DOHH2 (cell line): ENCODE data around the gene ARID5B.

Source experiments
- H3F3A ChIP-seq: fragments of 200-600 bp; sonication (generic), shearing (Covaris generic); 2 replicates; pipeline ENCODE4 v1.6.0; 2016; ENCODE audit warnings: antibody characterized with exemption, mild to moderate bottlenecking; ENCODE audit not compliant: control insufficient read depth, insufficient read depth
- H3K27ac ChIP-seq: fragments of 200-600 bp; sonication (generic); 2 replicates; pipeline ENCODE4 v1.5.1; 2014; ENCODE audit warnings: low read depth, mild to moderate bottlenecking, low read length, moderate library complexity
- H3K27me3 ChIP-seq: fragments of 200-600 bp; sonication (generic); 2 replicates; pipeline ENCODE4 v1.6.1; 2014; ENCODE audit warnings: mild to moderate bottlenecking, low read length, mixed read lengths; ENCODE audit not compliant: control insufficient read depth
- H3K36me3 ChIP-seq: fragments of 200-600 bp; sonication (generic); 2 replicates; pipeline ENCODE4 v1.6.1; 2014; ENCODE audit warnings: mild to moderate bottlenecking, low read length, moderate library complexity, mixed read lengths; ENCODE audit not compliant: control insufficient read depth
- H3K4me1 ChIP-seq: fragments of 200-600 bp; sonication (generic); 2 replicates; pipeline ENCODE4 v1.6.1; 2014; ENCODE audit warnings: mild to moderate bottlenecking, low read length, mixed read lengths; ENCODE audit not compliant: control insufficient read depth
- H3K4me2 ChIP-seq: fragments of 200-600 bp; sonication (generic); 2 replicates; pipeline ENCODE4 v1.6.0; 2014; ENCODE audit warnings: mild to moderate bottlenecking, low read length, moderate library complexity
- H3K4me3 ChIP-seq: fragments of 200-600 bp; sonication (generic); 2 replicates; pipeline ENCODE4 v1.5.1; 2014; ENCODE audit warnings: mild to moderate bottlenecking, low read length, mixed read lengths
- H3K79me2 ChIP-seq: fragments of 200-600 bp; sonication (generic); 2 replicates; pipeline ENCODE4 v1.6.1; 2014; ENCODE audit warnings: mild to moderate bottlenecking, low read length, mixed read lengths; ENCODE audit not compliant: control insufficient read depth
- H3K9me2 ChIP-seq: fragments of 200-600 bp; sonication (generic); replicated peaks from 2 replicates; pipeline ENCODE4 v1.6.1; 2014; ENCODE audit warnings: mild to moderate bottlenecking, low read length, mixed read lengths; ENCODE audit not compliant: control insufficient read depth
- H3K9me3 ChIP-seq: fragments of 200-600 bp; sonication (generic); 2 replicates; pipeline ENCODE4 v1.6.1; 2014; ENCODE audit warnings: antibody characterized with exemption, low read length, mixed read lengths; ENCODE audit not compliant: control insufficient read depth, insufficient read depth
- H4K20me1 ChIP-seq: fragments of 200-600 bp; sonication (generic); 2 replicates; pipeline ENCODE4 v1.6.0; 2014; ENCODE audit warnings: low read depth, mild to moderate bottlenecking, antibody characterized with exemption, low read length, moderate library complexity; ENCODE audit not compliant: control insufficient read depth, insufficient read depth
- EZH2phosphoT487 ChIP-seq: fragments of 200-600 bp; sonication (generic); IDR thresholded peaks from 2 replicates; pipeline ENCODE4 v1.6.1; 2017; ENCODE audit warnings: borderline replicate concordance, mild to moderate bottlenecking, antibody characterized with exemption, low read length, moderate library complexity, mixed read lengths
- TF ChIP-seq, protein P1 (sequence below): fragments of 200-600 bp; sonication (generic); IDR thresholded peaks from one replicate; pipeline ENCODE4 v1.5.1; 2014; ENCODE audit warnings: antibody characterized with exemption, mild to moderate bottlenecking, low read depth, low read length; ENCODE audit not compliant: poor library complexity, severe bottlenecking

The ARID5B gene

DNA sequence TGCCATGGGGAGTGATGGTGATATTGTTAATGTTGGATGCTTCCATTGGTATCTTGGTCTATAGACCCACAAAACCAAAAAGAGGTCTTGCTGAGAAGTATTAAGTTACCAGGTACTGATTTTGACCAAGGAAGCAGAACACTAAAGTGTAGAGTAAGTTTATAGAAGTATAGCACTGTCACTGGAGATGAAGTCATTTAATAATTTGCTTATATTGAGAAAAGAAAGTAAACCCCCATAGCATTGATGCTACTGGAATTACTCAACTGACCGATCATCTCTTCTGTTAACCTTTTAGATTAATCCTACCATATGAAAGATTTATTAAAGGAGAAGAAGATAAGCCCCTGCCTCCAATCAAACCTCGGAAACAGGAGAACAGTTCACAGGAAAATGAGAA lies 183.9 kb downstream of the ARID5B start:
- no peaks in the 10 kb centered on the region for H3K9me2 ChIP-seq
- peaks cover 49% of the 10 kb centered on the region for H3K4me1 ChIP-seq
- peaks cover 25% of the 10 kb centered on the region for H3F3A ChIP-seq
- no peaks in the 10 kb centered on the region for H4K20me1 ChIP-seq
- peaks cover 39% of the 10 kb centered on the region for H3K36me3 ChIP-seq
- H3K4me2 ChIP-seq = no peak overlapping the region
- TF ChIP-seq, protein P1, sequence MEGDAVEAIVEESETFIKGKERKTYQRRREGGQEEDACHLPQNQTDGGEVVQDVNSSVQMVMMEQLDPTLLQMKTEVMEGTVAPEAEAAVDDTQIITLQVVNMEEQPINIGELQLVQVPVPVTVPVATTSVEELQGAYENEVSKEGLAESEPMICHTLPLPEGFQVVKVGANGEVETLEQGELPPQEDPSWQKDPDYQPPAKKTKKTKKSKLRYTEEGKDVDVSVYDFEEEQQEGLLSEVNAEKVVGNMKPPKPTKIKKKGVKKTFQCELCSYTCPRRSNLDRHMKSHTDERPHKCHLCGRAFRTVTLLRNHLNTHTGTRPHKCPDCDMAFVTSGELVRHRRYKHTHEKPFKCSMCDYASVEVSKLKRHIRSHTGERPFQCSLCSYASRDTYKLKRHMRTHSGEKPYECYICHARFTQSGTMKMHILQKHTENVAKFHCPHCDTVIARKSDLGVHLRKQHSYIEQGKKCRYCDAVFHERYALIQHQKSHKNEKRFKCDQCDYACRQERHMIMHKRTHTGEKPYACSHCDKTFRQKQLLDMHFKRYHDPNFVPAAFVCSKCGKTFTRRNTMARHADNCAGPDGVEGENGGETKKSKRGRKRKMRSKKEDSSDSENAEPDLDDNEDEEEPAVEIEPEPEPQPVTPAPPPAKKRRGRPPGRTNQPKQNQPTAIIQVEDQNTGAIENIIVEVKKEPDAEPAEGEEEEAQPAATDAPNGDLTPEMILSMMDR = no peak
- no peak for TF ChIP-seq EZH2phosphoT487
- H3K27me3 ChIP-seq = no peaks in the 10 kb centered on the region
- no peaks in the 10 kb centered on the region; the same call in 1 of the 2 replicates for H3K79me2 ChIP-seq
- no peaks in the 10 kb centered on the region for H3K9me3 ChIP-seq
- H3K27ac ChIP-seq = no peak overlapping the region
- H3K4me3 ChIP-seq = no peak overlapping the region

DNA sequence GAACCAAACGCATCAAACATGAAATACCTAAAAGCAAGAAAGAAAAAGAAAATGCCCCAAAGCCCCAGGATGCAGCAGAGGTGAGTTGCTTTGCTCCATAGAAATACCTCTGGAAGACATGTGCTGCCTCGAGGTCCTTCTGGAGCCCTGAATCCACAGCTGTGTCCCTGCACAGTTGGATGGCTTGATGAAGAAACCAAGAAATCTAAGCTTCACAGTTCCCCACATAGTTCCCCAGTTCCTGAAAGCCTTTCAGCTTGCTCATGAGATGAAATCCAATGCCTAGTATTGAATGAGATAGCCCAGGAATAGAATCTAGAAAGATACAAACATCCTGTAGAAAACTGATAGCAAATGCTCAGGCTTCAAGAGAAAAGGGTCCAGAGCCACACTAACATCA lies 184.3 kb downstream of the ARID5B start:
- H3K4me1 ChIP-seq = peaks cover 45% of the 10 kb centered on the region
- no peaks in the 10 kb centered on the region for H3K9me2 ChIP-seq
- H3K4me2 ChIP-seq = no peak overlapping the region
- peaks cover 20% of the 10 kb centered on the region for H3F3A ChIP-seq
- no peaks in the 10 kb centered on the region for H3K9me3 ChIP-seq
- TF ChIP-seq, protein P1 = no peak
- no peak for TF ChIP-seq EZH2phosphoT487
- peaks cover 43% of the 10 kb centered on the region for H3K36me3 ChIP-seq
- H3K79me2 ChIP-seq = no peaks in the 10 kb centered on the region; the same call in 1 of the 2 replicates
- no peaks in the 10 kb centered on the region for H3K27me3 ChIP-seq
- H4K20me1 ChIP-seq = no peaks in the 10 kb centered on the region
- H3K27ac ChIP-seq = no peak overlapping the region
- no peak overlapping the region for H3K4me3 ChIP-seq

DNA sequence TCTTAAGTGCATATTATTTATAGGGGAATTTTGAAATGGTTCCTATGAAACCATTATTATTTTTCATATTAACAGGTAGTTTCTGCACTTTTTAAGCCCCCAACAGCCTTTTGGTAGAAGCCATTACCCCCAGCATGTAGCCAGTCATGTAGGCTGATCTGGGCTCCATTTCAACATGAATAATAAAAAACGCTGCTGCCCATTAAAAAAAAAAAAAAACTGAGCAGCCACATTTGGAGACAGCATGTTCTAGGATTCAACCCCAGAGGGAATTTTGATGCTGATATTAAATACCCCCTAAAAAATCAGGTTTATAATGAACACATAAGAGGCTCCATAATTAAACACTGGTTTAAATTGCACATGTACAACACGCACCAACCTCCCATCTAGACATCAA lies 185.8 kb downstream of the ARID5B start:
- H3K27ac ChIP-seq = no peak overlapping the region
- peaks cover 30% of the 10 kb centered on the region for H3K4me1 ChIP-seq
- H3K9me2 ChIP-seq = no peaks in the 10 kb centered on the region
- no peaks in the 10 kb centered on the region for H3K27me3 ChIP-seq
- TF ChIP-seq, protein P1 = no peak
- TF ChIP-seq EZH2phosphoT487 = no peak
- H3K4me2 ChIP-seq = no peak overlapping the region
- H3K9me3 ChIP-seq = no peaks in the 10 kb centered on the region
- peaks cover 58% of the 10 kb centered on the region for H3K36me3 ChIP-seq
- no peak overlapping the region for H3K4me3 ChIP-seq
- H3K79me2 ChIP-seq = no peaks in the 10 kb centered on the region
- H3F3A ChIP-seq = peaks cover 6% of the 10 kb centered on the region
- no peaks in the 10 kb centered on the region for H4K20me1 ChIP-seq

DNA sequence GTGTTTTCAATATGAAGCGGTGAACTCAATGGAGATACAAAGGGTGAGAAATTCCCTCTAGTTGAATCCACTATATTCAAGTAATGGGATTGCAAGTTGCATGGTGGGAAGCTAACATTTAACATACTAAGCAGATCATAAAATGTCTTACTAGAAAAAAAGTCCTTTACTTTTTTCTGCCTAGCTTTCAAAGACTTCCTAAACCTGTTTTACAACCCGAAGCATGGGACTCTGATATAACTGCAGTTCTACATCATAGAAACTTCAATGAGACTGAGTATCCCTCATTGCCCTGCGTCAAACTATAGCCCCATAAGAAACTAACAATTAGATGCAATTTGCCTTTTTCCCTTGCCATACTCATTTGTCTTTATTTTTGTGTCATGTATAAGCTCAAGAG lies 187.3 kb downstream of the ARID5B start:
- no peaks in the 10 kb centered on the region for H3K9me3 ChIP-seq
- H3F3A ChIP-seq = 0 out of 2 replicates have a peak, but pooled peaks cover 3% of the 10 kb centered on the region
- H3K36me3 ChIP-seq = peaks cover 68% of the 10 kb centered on the region
- no peaks in the 10 kb centered on the region for H3K79me2 ChIP-seq
- no peak for TF ChIP-seq EZH2phosphoT487
- TF ChIP-seq, protein P1 = no peak
- no peaks in the 10 kb centered on the region for H3K9me2 ChIP-seq
- no peak overlapping the region for H3K4me2 ChIP-seq
- H3K4me3 ChIP-seq = no peak overlapping the region
- peaks cover 15% of the 10 kb centered on the region for H3K4me1 ChIP-seq
- no peaks in the 10 kb centered on the region for H3K27me3 ChIP-seq
- H3K27ac ChIP-seq = no peak overlapping the region
- no peaks in the 10 kb centered on the region for H4K20me1 ChIP-seq
